Neural cell (in vitro differentiated cells): Measurements from ENCODE around the gene FOXK1.

Experiments
- CTCF ChIP-seq: fragments of 450-650 bp; IDR thresholded peaks from 2 replicates; pipeline ENCODE4 v1.5.1; 2014; ENCODE audit warnings: antibody characterized with exemption, mild to moderate bottlenecking, moderate library complexity; ENCODE audit not compliant: poor library complexity, severe bottlenecking
- EZH2 ChIP-seq: fragments of 200-600, 300-800 bp; shearing (Covaris generic), sonication (generic); IDR thresholded peaks from 2 replicates; pipeline ENCODE4 v1.6.1; 2014; ENCODE audit warnings: antibody characterized with exemption, low read length, borderline replicate concordance, mild to moderate bottlenecking; ENCODE audit not compliant: insufficient read depth, poor library complexity, severe bottlenecking
- REST ChIP-seq: IDR thresholded peaks from 2 replicates; pipeline ENCODE4 v1.6.1; 2012; ENCODE audit warnings: borderline replicate concordance

- no peak for TF ChIP-seq CTCF
- no peak for TF ChIP-seq REST
- TF ChIP-seq EZH2 = no peak
Observed at GRCh38 chr7:4699841-4700240, 17.7 kb downstream of the FOXK1 start.
